ENCODE measurements around the gene SEC11A.

GRCh38 chr15:84725001-84725491 is 9.1 kb upstream of the SEC11A start:
- TF ChIP-seq RAD21 (IDR thresholded peaks at IDR 0.05; ENCODE audit: low read depth) = no peak
- TF ChIP-seq FOXM1 (IDR thresholded peaks at IDR 0.05; ENCODE audit: borderline replicate concordance, low read depth) = no peak
- no peak for TF ChIP-seq EP300 (IDR thresholded peaks at IDR 0.05; ENCODE audit: borderline replicate concordance)
